Endodermal cell (in vitro differentiated cells): ENCODE results near the gene EVI5L. TPM values are rescaled to one million over a fixed set of nuclear protein-coding genes. Genes with fewer than 3 reads are reported as not detected.
A peak's percentile ranks its signal among the peaks of the same experiment; 100 is the strongest.

ENCODE experiments used
- DNase-seq: peaks from one replicate; pipeline ENCODE4 v3.0.0-alpha.2; 2017
- H3K27ac ChIP-seq: 2 replicates; pipeline ENCODE4 v1.5.1; 2013; ENCODE audit warnings: mild to moderate bottlenecking, low read depth, low read length, moderate library complexity
- H3K27me3 ChIP-seq: 2 replicates; pipeline ENCODE4 v1.6.1; 2013; ENCODE audit warnings: mild to moderate bottlenecking, low read length, moderate library complexity; ENCODE audit not compliant: insufficient read depth, control insufficient read depth, poor library complexity, severe bottlenecking
- H3K36me3 ChIP-seq: 2 replicates; pipeline ENCODE4 v1.7.0; 2013; ENCODE audit warnings: mild to moderate bottlenecking, low read length, moderate library complexity; ENCODE audit not compliant: control insufficient read depth, insufficient read depth
- H3K4me1 ChIP-seq: one replicate; pipeline ENCODE4 v1.7.0; 2013; ENCODE audit warnings: low read length; ENCODE audit not compliant: control insufficient read depth, insufficient read depth
- H3K4me3 ChIP-seq: 2 replicates; pipeline ENCODE4 v1.5.1; 2013; ENCODE audit warnings: mild to moderate bottlenecking, low read length, moderate library complexity
- H3K9ac ChIP-seq: 2 replicates; pipeline ENCODE4 v1.6.1; 2013; ENCODE audit warnings: mild to moderate bottlenecking, low read length, moderate library complexity; ENCODE audit not compliant: poor library complexity, severe bottlenecking; ENCODE audit errors: extremely low read depth
- H3K9me3 ChIP-seq: 2 replicates; pipeline ENCODE4 v1.6.1; 2013; ENCODE audit warnings: mild to moderate bottlenecking, low read length, moderate library complexity; ENCODE audit not compliant: control insufficient read depth
- H3K27ac Mint-ChIP-seq: 2 replicates; pipeline ENCODE4 v1.8.0; 2020; ENCODE audit warnings: mixed read lengths
- H3K27me3 Mint-ChIP-seq: 2 replicates; pipeline ENCODE4 v1.8.0; 2021; ENCODE audit warnings: mild to moderate bottlenecking, mixed read lengths; ENCODE audit not compliant: insufficient read depth
- H3K36me3 Mint-ChIP-seq: 2 replicates; pipeline ENCODE4 v1.8.0; 2020; ENCODE audit warnings: low read depth, mixed read lengths
- H3K4me1 Mint-ChIP-seq: 2 replicates; pipeline ENCODE4 v1.8.0; 2020; ENCODE audit warnings: mixed read lengths
- H3K4me3 Mint-ChIP-seq: 2 replicates; pipeline ENCODE4 v1.8.0; 2020; ENCODE audit warnings: mild to moderate bottlenecking, moderate library complexity, mixed read lengths
- H3K9me3 Mint-ChIP-seq: 2 replicates; pipeline ENCODE4 v1.8.0; 2020; ENCODE audit warnings: mild to moderate bottlenecking, mixed read lengths
- WGBS, 2 experiments: methylation state at CpG; one replicate each; pipeline versions ENCODE4 v1.1.5 to v1.1.7; 2013; ENCODE audit warnings: missing lambda C conversion rate in 2 of 2, mixed read lengths in 1 of 2; ENCODE audit not compliant: insufficient coverage in 1 of 2, insufficient read length in 1 of 2; 5-methylcytosine and 5-hydroxymethylcytosine counted together
- total RNA-seq, 2 donors: library from RNA; stranded (reverse); fragmentation: NEBNext Ultra II Directional in 1 of 2; extraction: Animal tissue kit (Norgen Biotek cat#: 25700) in 1 of 2; gene quantifications; 2 replicates in 1 of 2; 3 replicates in 1 of 2; pipeline ENCODE4 v1.2.1, GENCODE V29; 2021
- TF ChIP-seq, protein P1 (sequence below): fragments of 200-600 bp; sonication (generic); conservative IDR thresholded peaks from 2 replicates; pipeline ENCODE4 v1.5.0; 2021; ENCODE audit warnings: antibody characterized with exemption, mild to moderate bottlenecking

The EVI5L gene
- total RNA-seq, 2 donors from 2014 or later = 6.4 to 9.2 TPM

DNA sequence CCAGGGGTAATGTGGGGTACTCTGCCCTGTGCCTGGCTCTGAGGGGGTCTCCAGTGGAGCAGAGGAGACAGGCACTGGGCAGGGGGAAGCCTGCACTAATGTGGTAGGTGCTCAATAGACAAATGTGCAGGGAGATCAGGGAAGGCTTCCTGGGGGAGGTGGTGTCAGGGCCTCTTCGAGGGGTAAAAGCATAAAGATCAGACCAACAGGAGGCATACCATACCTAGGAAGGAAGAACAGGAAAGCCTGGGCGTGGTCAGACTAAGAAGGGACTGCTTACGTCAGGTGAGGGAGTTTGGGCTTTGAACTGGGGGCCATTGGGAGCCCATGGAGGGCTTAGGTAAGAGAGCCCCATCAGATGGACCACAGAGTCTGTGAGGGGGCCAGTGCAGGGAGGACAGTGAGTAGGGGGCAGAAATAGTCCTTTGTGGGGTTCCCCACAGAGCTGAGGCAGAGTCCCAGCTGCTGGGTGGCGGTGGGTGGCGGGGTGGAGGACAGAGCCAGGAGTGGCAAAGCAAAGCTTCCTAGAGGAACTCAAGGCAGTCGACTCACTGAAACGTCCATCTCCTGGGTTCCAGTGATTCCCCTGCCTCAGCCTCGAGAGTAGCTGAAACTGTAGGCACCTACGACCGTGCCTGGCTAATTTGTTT, 35.4 kb downstream of the EVI5L start:
- Histone ChIP-seq H3K9me3 (no peaks in the 10 kb centered on the region), H3K4me1 (no peaks in the 10 kb centered on the region), H3K4me3 (no peak overlapping the region), H3K27ac (no peak overlapping the region), H3K36me3 (no peaks in the 10 kb centered on the region), H3K27me3 (peaks cover 66% of the 10 kb centered on the region), H3K9ac (no peak overlapping the region)
- 81 to 84% methylated on average over 9 to 10 of the region's 10 CpGs for WGBS, 2 experiments
- TF ChIP-seq, protein P1, sequence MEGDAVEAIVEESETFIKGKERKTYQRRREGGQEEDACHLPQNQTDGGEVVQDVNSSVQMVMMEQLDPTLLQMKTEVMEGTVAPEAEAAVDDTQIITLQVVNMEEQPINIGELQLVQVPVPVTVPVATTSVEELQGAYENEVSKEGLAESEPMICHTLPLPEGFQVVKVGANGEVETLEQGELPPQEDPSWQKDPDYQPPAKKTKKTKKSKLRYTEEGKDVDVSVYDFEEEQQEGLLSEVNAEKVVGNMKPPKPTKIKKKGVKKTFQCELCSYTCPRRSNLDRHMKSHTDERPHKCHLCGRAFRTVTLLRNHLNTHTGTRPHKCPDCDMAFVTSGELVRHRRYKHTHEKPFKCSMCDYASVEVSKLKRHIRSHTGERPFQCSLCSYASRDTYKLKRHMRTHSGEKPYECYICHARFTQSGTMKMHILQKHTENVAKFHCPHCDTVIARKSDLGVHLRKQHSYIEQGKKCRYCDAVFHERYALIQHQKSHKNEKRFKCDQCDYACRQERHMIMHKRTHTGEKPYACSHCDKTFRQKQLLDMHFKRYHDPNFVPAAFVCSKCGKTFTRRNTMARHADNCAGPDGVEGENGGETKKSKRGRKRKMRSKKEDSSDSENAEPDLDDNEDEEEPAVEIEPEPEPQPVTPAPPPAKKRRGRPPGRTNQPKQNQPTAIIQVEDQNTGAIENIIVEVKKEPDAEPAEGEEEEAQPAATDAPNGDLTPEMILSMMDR = no peak
- H3K36me3 Mint-ChIP-seq = no peaks in the 10 kb centered on the region
- no peak overlapping the region for H3K4me3 Mint-ChIP-seq
- DNase-seq = no peak
- peaks cover 83% of the 10 kb centered on the region for H3K27me3 Mint-ChIP-seq
- H3K4me1 Mint-ChIP-seq = no peaks in the 10 kb centered on the region
- H3K27ac Mint-ChIP-seq = no peak overlapping the region
- H3K9me3 Mint-ChIP-seq = peaks cover 1% of the 10 kb centered on the region

DNA sequence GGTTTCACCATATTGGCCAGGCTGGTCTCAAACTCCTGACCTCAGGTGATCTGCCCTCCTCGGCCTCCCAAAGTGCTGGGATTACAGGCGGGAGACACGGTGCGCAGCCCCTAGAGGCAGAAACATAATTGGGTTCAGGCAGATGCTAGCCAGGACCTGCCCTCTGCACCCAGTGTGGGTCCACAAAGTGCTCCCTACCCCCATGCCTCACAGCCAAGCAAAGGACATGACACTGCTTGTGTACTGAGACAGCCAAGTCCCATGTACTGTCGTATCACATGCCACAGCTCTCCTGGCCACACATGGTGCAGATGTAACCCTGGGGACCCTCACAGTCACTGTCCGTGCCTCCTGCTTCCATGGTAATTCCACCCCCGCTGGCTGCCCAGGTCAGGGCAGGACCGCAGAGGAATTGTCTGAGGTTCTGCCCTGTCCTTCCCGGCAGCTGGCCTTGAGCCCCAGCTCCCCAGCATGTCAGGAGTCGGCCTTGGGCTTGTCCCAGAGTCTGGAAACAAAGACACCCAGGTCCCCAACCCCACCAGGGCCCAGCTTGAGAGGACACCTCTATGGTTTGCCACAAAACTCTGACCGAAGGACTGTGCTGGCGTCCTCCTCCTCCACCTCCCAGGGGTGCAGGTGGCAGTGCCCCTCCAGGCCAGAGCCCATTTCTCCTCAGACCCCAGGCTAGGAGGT, 36.5 kb downstream of the EVI5L start:
- Histone ChIP-seq H3K27me3 (peaks cover 55% of the 10 kb centered on the region), H3K4me3 (no peak overlapping the region), H3K27ac (no peak overlapping the region), H3K9ac (no peak overlapping the region), H3K36me3 (no peaks in the 10 kb centered on the region), H3K4me1 (no peaks in the 10 kb centered on the region), H3K9me3 (no peaks in the 10 kb centered on the region)
- H3K27ac Mint-ChIP-seq = no peak overlapping the region
- H3K36me3 Mint-ChIP-seq = no peaks in the 10 kb centered on the region
- DNase-seq = no peak
- H3K9me3 Mint-ChIP-seq = peaks cover 1% of the 10 kb centered on the region
- no peak overlapping the region for H3K4me3 Mint-ChIP-seq
- peaks cover 75% of the 10 kb centered on the region for H3K27me3 Mint-ChIP-seq
- TF ChIP-seq, protein P1 = peak; percentile 28
- H3K4me1 Mint-ChIP-seq = no peaks in the 10 kb centered on the region
- 87 to 93% methylated on average over 6 to 12 of the region's 12 CpGs for WGBS, 2 experiments

DNA sequence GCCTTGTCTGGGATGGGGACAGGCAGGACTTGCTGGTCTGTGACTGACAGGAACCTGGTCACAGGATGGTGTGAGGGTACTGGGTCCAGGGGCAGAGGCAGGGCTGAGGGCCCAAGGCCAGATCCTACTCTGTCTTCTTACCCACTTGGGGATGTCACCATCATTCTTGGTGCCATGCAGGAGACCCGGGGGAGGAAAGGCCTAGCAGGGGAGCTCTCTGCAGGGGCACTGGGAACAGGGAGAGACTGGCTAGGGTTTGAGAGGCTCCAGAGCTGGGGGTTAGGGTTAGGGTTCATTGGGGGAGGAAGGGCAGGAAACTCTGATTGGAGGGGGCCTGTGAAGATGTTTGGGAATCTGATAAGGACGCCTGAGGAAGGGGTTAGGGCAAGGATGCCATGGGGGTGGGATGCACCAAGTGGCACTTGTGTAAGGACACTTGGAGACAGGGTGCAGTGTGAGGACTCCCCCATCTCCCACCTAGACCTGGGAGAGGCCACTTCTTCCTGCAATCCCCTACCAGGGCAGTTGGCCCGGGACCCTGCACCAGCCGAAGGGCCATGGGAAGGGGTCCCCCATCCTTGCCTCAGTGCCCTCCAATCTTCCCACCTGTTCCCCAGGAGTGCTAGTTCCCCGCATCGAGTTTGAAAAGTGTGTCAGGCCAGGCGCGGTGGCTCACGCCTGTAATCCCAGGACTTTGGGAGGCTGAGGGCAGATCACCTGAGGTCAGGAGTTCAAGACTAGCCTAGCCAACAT, 37.2 kb downstream of the EVI5L start:
- Mint-ChIP-seq H3K4me3 (no peak overlapping the region), H3K27ac (no peak overlapping the region), H3K27me3 (peaks cover 75% of the 10 kb centered on the region), H3K4me1 (peaks cover 3% of the 10 kb centered on the region), H3K9me3 (peaks cover 1% of the 10 kb centered on the region), H3K36me3 (no peaks in the 10 kb centered on the region)
- Histone ChIP-seq H3K4me3 (no peak overlapping the region), H3K36me3 (no peaks in the 10 kb centered on the region), H3K27ac (no peak overlapping the region), H3K4me1 (no peaks in the 10 kb centered on the region), H3K9ac (no peak overlapping the region), H3K9me3 (no peaks in the 10 kb centered on the region), H3K27me3 (peaks cover 47% of the 10 kb centered on the region)
- 86 to 93% methylated on average over 6 to 9 of the region's 9 CpGs for WGBS, 2 experiments
- TF ChIP-seq, protein P1 = no peak
- DNase-seq = no peak
